Activated CD4-positive, alpha-beta T cell treated with anti-CD3 and anti-CD28 coated beads for 48 hours (primary cell): ENCODE measurements around the gene SPATA24.
"Not testable (repeated sequence)": the region's sequence is repeated elsewhere in the genome, so short reads cannot be mapped to it uniquely, and the experiment has no call there.

Source experiments
- DNase-seq: peaks from one replicate; pipeline ENCODE4 v3.0.0-alpha.2; 2020

SPATA24 gene

DNA sequence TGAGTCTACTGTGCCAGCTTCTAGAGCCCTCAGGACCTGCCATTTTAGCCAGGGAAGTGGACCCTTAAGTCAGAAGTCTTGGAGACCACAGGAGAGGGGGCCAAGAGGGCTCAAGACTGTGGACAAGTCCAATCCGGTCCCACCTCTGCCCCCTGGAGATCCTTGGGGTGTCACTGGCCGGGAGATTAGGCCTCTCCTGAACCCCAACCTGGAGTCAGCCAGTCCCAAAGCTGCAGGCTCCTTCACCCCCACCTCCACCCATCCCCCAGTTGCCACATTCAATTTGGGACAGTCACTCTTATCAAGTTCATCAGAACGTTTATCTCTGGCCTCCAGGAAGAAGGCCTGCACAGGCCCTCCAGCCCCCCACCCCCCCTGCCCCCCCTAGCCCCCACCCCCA lies 21.1 kb downstream of the SPATA24 start:
- no peak for DNase-seq

DNA sequence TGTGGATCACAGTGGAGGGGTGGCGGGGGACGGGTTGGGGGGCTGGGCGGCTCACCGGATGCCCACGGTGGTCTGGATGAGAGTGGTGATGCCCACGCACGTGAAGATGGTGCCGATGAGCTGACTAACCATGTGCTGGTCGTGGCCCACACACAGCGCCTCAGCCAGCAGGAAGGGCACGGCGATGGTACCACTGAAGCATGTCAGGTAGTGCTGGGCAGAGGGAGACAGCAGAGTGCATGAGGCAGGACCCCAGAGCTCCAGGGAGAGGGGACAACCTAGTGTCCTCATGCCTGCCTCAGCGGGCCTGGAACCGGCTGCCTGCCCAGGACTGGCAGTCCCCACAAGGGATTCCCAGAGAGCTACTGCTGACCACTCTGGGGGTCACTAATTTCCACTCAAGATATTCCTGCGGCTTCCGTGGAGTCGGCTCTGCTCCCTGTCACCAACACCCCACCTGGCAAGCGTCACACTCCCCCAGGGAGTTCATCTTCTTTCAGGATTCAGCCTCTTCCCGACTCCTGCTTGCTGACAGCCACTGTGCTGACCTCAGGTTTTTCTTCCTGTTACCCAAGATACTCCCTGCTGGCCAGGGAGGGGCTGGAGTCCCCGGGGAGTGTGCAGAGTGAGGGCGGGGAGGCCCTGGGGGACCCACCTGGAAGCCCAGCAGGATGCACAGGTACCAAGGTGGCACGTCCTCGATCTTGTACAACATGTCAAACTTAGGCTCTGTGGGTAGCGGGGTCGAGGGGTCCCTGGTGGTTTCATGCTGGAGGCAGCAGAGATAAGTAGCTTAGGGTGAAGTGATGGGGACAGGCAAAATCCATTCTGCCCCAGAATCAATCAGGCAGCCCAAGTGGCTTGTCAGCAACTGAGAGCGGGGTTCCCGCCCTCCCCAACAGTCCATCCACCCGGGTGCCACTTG lies 21.8 kb downstream of the SPATA24 start:
- no peak for DNase-seq

DNA sequence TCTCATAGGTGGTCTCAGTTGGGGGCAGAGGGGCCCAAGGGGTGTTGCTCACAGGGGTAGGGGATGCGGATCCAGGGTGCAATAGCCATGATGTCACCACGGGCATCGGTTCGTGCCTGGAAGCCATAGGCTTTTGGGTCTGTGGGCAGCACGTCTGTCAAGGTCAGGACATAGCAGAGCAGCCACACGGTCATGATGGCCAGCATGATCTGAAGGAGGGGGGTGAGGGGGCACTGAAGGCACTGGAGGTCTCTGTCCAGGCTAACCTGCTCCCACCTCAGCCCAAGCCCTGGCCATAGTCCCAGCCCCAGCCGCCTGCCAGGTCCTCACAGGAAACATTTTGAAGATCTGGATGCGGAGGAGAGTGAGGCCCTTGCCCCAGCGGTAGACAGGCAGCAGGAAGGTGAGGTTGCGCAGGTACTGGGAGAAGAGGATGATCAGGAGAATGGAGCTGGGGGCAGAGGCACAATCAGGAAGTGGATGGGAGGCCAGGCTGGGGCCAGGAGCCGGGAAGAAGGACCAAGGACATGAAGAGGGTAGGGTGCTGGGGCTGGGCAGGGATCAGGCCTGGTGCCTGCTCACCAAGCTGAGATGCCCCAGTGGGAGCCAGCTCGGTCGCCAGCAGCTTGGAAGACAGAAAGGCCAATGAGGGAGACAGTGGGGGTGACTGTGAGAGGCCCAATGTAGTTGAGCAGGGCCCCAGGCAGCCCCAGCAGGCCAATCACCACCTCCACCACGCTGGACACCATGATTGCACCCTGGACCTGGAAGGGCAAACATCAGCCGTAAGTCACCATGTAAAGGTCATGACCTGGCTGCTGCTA lies 24.1 kb downstream of the SPATA24 start:
- no peak for DNase-seq

GRCh38 chr5:139378941-139379361 lies 24.9 kb downstream of the SPATA24 start:
- DNase-seq, result no peak

DNA sequence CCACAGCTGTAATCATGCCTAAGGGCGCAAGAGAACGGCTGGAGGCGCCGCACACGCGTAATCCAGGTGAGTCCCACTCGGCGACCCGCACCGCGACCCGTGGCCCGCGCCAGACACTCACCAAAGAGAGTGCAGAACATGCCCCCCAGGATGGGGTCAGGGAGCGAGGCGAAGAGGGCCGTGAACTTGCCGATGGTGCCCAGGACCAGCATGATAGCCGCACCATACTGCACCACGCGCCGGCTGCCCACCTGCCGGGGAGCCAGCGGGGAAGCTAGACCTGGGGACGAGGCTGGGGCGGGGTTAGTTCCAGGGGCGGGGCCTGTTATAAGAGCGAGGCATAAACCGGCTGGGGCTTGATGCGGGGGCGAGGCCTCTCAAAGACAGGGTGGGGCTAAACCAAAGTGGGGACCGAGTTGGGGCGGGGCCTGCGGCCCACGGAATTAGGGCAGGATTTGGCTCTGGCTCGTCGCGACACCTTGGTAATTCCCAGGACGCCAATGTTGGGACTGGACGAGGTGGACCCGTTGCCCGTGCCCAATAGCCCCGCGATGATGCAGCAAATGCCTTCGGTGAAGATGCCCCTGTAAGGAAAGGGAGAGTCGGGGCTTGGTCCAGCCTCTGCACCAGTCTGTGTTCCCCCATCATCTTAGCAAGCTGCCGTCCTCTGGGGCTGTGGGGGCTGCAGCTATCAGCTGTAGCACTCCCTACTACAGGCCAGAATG lies 25.6 kb downstream of the SPATA24 start:
- DNase-seq, result no peak

DNA sequence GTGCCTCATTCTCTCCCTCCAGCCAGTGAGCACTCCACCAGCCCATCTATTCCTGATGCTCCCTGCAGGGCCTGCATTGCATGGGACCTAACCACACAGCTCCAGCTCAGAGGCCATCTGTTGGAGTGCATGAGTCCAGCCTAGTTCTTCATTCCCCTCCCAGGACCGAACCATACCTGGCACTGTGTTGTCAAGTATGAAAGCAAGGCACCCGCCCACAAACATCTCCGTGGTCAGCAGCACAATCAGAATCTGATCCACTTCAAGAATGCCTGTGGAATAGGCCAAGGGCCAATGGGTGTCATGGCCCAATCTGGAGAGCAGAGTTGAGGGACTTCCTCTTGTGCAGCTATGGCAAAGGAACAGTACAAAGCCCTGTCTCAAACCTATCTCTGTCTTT lies 26.7 kb downstream of the SPATA24 start:
- DNase-seq, result no peak

DNA sequence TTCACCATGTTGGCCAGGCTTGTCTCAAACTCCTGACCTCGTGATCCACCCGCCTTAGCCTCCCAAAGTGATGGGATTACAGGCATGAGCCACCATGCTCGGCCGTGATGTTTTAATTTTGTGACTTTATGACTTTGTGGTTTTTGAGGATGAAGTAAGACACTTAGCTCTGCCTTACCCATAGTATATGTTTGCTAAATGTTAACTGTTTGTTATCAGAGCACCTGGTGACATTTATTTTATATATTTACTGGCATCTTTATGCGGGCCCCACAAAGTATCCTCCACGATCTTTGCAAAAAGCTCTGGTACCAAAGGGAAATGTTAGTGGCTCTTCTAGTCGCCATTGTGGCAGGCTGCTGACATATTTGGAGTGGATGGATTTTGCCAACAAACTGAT lies 27.5 kb downstream of the SPATA24 start:
- no peak for DNase-seq

GRCh38 chr5:139374909-139375308 lies 29.0 kb downstream of the SPATA24 start:
- DNase-seq, result no peak

- DNase-seq, result no peak
Measured at GRCh38 chr5:139371482-139372435, 32.1 kb downstream of the SPATA24 start.

GRCh38 chr5:139369181-139369580 lies 34.7 kb downstream of the SPATA24 start:
- DNase-seq, result no peak

- no peak for DNase-seq
Measured at GRCh38 chr5:139368613-139369012, 35.3 kb downstream of the SPATA24 start.

GRCh38 chr5:139364466-139364865 lies 39.4 kb downstream of the SPATA24 start:
- DNase-seq, result no peak

DNA sequence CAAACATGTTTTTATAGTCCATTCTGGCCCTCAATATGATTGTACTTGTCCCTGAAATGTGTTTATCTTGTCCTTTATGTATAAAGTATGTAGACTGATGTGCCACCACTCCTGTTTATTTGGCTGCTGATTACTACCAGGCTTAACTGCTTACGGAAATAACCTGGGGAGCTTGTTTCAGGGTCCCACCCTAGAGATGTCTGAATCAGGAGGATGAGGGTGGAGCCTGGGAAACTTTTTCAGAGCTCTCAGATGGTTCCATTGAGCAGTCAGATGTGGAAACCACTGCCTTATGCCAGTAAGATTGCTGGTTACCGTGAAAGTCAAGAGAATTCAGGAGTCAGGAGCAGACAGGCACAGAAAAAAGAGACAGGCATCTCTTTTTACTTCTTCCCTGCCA lies 40.0 kb downstream of the SPATA24 start:
- no peak for DNase-seq

DNA sequence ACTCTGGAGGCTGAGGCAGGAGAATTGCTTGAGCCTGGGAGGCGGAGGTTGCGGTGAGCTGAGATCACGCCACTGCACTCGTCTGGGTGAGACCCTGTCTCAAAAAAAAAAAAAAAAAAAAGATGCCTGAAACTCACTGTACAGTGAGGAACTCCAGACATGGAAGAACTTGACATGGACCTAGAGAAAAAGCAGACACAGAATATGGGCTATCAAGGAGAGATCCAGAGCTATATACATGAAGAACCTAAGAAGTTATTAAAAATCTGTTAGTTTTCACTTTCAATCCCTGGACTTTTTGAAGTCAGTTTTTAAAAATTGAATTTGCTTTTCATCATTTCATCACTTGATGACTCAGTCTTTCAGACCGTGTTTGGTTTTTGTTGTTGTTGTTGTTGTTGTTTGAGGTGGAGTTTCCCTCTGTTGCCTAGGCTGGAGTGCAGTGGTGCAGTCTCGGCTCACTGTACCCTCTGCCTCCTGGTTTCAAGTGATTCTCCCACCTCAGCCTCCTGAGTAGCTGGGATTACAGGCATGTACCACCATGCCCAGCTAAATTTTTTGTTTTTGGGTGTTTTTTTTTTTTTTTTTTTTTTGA lies 42.0 kb downstream of the SPATA24 start:
- no peak for DNase-seq

GRCh38 chr5:139360384-139360783 lies 43.5 kb downstream of the SPATA24 start:
- DNase-seq, result no peak

DNA sequence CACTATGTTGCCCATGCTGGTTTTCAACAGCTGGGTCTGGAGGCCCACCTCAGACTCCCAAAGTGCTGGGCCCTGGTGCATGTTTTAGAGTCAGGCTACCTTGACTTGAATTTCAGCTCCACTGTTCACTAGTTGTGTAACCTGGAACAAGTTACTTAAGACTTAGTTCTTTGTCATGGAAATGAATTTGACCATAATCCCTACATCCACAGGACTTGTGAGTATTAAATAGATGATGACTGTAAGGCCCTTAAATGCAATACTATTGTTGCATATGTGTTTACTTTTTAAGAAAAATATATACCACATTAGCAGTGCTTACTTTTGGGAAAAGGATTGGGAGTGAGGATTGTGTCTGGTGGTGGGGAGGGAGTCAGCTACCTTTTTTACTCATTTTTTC lies 45.8 kb downstream of the SPATA24 start:
- no peak for DNase-seq

- DNase-seq, result not testable (repeated sequence)
Measured at GRCh38 chr5:139355900-139356299, 48.0 kb downstream of the SPATA24 start.

GRCh38 chr5:139354186-139354585 lies 49.7 kb downstream of the SPATA24 start:
- DNase-seq, result no peak

GRCh38 chr5:139347863-139348262 lies 56.0 kb downstream of the SPATA24 start:
- DNase-seq, result not testable (repeated sequence)
